Transverse colon (tissue), 4 donors: ENCODE data around the gene ERLIN1. TPM values are rescaled to one million over a fixed set of nuclear protein-coding genes. Genes with fewer than 3 reads are reported as not detected.

ENCODE experiments used
- DNase-seq: peaks from one replicate; pipeline ENCODE4 v3.0.0-alpha.2; 2019
- H3K27ac ChIP-seq, 4 donors: fragments of 200-600 bp; sonication (generic); 2 replicates each; pipeline ENCODE4 v1.5.1; 2016 to 2018; ENCODE audit warnings: inconsistent platforms in 4 of 4
- H3K27me3 ChIP-seq: fragments of 200-600 bp; sonication (generic); 2 replicates; pipeline ENCODE4 v1.5.1; 2017; ENCODE audit warnings: inconsistent platforms
- H3K36me3 ChIP-seq, 4 donors: fragments of 200-600 bp; sonication (generic); 2 replicates each; pipeline ENCODE4 v1.5.1; 2017 to 2019; ENCODE audit warnings: inconsistent platforms in 4 of 4
- H3K4me1 ChIP-seq, 4 donors: fragments of 200-600 bp; sonication (generic); 2 replicates each; pipeline ENCODE4 v1.5.1; 2017 to 2020; ENCODE audit warnings: inconsistent platforms in 4 of 4
- H3K4me3 ChIP-seq, 4 donors: fragments of 200-600 bp; sonication (generic); 1 replicate in 1 of 4; 2 replicates in 3 of 4; pipeline versions ENCODE4 v1.5.1 to v1.6.1; 2017 to 2019; ENCODE audit warnings: inconsistent platforms in 4 of 4
- H3K9me3 ChIP-seq, 2 donors: fragments of 200-600 bp; sonication (generic); 2 replicates each; pipeline ENCODE4 v1.5.1; 2017 to 2019; ENCODE audit warnings: inconsistent platforms in 2 of 2
- CTCF ChIP-seq, 5 experiments: fragments of 200-600 bp in 3 of 5; fragments of 450-650 bp in 2 of 5; sonication (generic) in 3 of 5; IDR thresholded peaks; 1 replicate in 2 of 5; 2 replicates in 3 of 5; pipeline ENCODE4 v1.5.1; 2016 to 2017; ENCODE audit warnings: antibody characterized with exemption in 5 of 5, inconsistent platforms in 3 of 5, mild to moderate bottlenecking in 2 of 5, moderate library complexity in 1 of 5
- EP300 ChIP-seq: sonication (generic); formaldehyde crosslinking; IDR thresholded peaks from one replicate; pipeline ENCODE4 v1.6.1; 2017; ENCODE audit warnings: antibody characterized with exemption, low read depth
- POLR2A ChIP-seq: fragments of 450-650 bp; IDR thresholded peaks from one replicate; pipeline ENCODE4 v1.6.1; 2016; ENCODE audit warnings: antibody characterized with exemption, mild to moderate bottlenecking, moderate library complexity
- POLR2AphosphoS5 ChIP-seq, 3 donors: sonication (generic); formaldehyde crosslinking; IDR thresholded peaks; one replicate each; pipeline ENCODE4 v1.6.1; 2016; ENCODE audit warnings: antibody characterized with exemption in 3 of 3
- WGBS, 2 donors: methylation state at CpG; one replicate each; pipeline ENCODE4 v1.1.5; 2018; ENCODE audit warnings: low coverage in 1 of 2; 5-methylcytosine and 5-hydroxymethylcytosine counted together
- in situ Hi-C, 4 donors: fragments of 200-750 bp; cut with MboI; loops; one replicate each; pipeline versions ENCODE4 v1.15.0 to v1.15.1; 2017; ENCODE audit warnings: low sequenced_read_pairs in 3 of 4, low pct_ligation_motif_present in 1 of 4, low pct_unique_long_range_greater_than_20kb in 1 of 4
- intact Hi-C: fragments of 100-400 bp; cut with DNase I; formaldehyde crosslinking; loops from one replicate; pipeline ENCODE4 v1.15.1; 2023; ENCODE audit warnings: low total_unique reads
- total RNA-seq, 4 donors: library from RNA; depleted of rRNA; stranded (reverse); fragments of >200 nt; gene quantifications; one replicate each; pipeline ENCODE4 v1.1.0, GENCODE V29; 2016

ERLIN1 gene
- total RNA-seq, 4 donors from 2014 or later: 21.7 to 41.0 (median 39.6) TPM

- Histone ChIP-seq H3K27me3 (no peaks in the 10 kb centered on the region), H3K36me3 (peaks cover 0 to 23% (median 1%) of the 10 kb centered on the region in 4 donors), H3K4me1 (peaks cover 0 to 39% (median 16%) of the 10 kb centered on the region in 4 donors), H3K9me3 (no peaks in the 10 kb centered on the region), H3K27ac (no peak overlapping the region), H3K4me3 (no peak overlapping the region)
- TF ChIP-seq CTCF (IDR thresholded peaks at IDR 0.05) (no peak), EP300 (no peak), POLR2AphosphoS5 (IDR thresholded peaks at IDR 0.05) (no peak), POLR2A (no peak)
- DNase-seq: no peak
- in situ Hi-C loops (no loop called here), intact Hi-C loops (no loop called here)
- 91 to 93% methylated on average over 1 of the region's 1 CpG for WGBS, 2 donors
Observed at GRCh38 chr10:100172349-100172748, 13.5 kb downstream of the ERLIN1 start.

- peak overlapping the region in 1 of 4 donors; percentile 17 for H3K4me3 ChIP-seq
- H3K27me3 ChIP-seq: no peaks in the 10 kb centered on the region
- intact Hi-C loops (no loop called here), in situ Hi-C loops (no loop called here)
- peaks cover 0 to 41% (median 14%) of the 10 kb centered on the region in 4 donors for H3K4me1 ChIP-seq
- WGBS, 2 donors: 60 to 88% methylated on average over 1 of the region's 1 CpG
- no peak for TF ChIP-seq CTCF (IDR thresholded peaks at IDR 0.05)
- no peak for DNase-seq
- H3K27ac ChIP-seq: peak overlapping the region; percentile 40 to 65 (median 62)
- H3K9me3 ChIP-seq: no peaks in the 10 kb centered on the region
- peaks cover 0 to 10% (median 1%) of the 10 kb centered on the region in 4 donors for H3K36me3 ChIP-seq
Observed at GRCh38 chr10:100168313-100168643, 17.6 kb downstream of the ERLIN1 start.

GRCh38 chr10:100167553-100168312 is 18.1 kb downstream of the ERLIN1 start:
- H3K4me3 ChIP-seq: peak overlapping the region in 1 of 4 donors; percentile 17
- WGBS, 2 donors: 35 to 37% methylated on average over 5 of the region's 5 CpGs
- intact Hi-C loops: no loop called here
- H3K9me3 ChIP-seq: no peaks in the 10 kb centered on the region
- no peaks in the 10 kb centered on the region for H3K27me3 ChIP-seq
- DNase-seq: no peak
- in situ Hi-C loops: no loop called here
- H3K36me3 ChIP-seq: peaks cover 0 to 4% (median 1%) of the 10 kb centered on the region in 4 donors
- TF ChIP-seq CTCF (IDR thresholded peaks at IDR 0.05) (no peak), POLR2AphosphoS5 (IDR thresholded peaks at IDR 0.05) (no peak), EP300 (no peak), POLR2A (no peak)
- peak overlapping the region; percentile 40 to 65 (median 62) for H3K27ac ChIP-seq
- peaks cover 0 to 42% (median 14%) of the 10 kb centered on the region in 4 donors for H3K4me1 ChIP-seq

GRCh38 chr10:100163704-100164621 is 21.9 kb downstream of the ERLIN1 start:
- Histone ChIP-seq H3K4me1 (peaks cover 0 to 42% (median 14%) of the 10 kb centered on the region in 4 donors), H3K9me3 (no peaks in the 10 kb centered on the region), H3K27ac (peak overlapping the region in 1 of 4 donors; percentile 19), H3K4me3 (no peak overlapping the region), H3K27me3 (no peaks in the 10 kb centered on the region), H3K36me3 (peaks cover 0 to 24% (median 2%) of the 10 kb centered on the region in 4 donors)
- DNase-seq: no peak
- intact Hi-C loops (no loop called here), in situ Hi-C loops (no loop called here)
- 51 to 55% methylated on average over 1 to 3 of the region's 3 CpGs for WGBS, 2 donors
- TF ChIP-seq POLR2AphosphoS5 (IDR thresholded peaks at IDR 0.05) (no peak), EP300 (no peak), POLR2A (no peak), CTCF (IDR thresholded peaks at IDR 0.05) (no peak)
